HEK293 (cell line): ENCODE results near the gene SLC30A5.

ENCODE experiments used
- CTCF ChIA-PET: fragments of 350-600 bp; formaldehyde crosslinking; extraction: SDS; loops from one replicate; lab custom pipeline; 2021; ENCODE audit warnings: antibody characterized with exemption; lab: Yijun Ruan, JAX
- POLR2A ChIA-PET: fragments of 300-600 bp; formaldehyde crosslinking; extraction: SDS; loops from one replicate; lab custom pipeline; 2020; ENCODE audit warnings: antibody characterized with exemption, inconsistent platforms; lab: Yijun Ruan, JAX
- H3K27ac ChIP-seq: fragments of 200-500 bp; sonication (Bioruptor generic); 2 replicates; pipeline ENCODE4 v1.5.1; 2014; ENCODE audit warnings: low read depth, low read length, control low read depth, inconsistent platforms; ENCODE audit errors: extremely low read depth
- H3K36me3 ChIP-seq, 2 experiments: fragments of 200-500 bp in 1 of 2; sonication (Bioruptor generic) in 1 of 2; 1 replicate in 1 of 2; 2 replicates in 1 of 2; pipeline ENCODE4 v1.5.1; 2014 to 2017; ENCODE audit warnings: inconsistent platforms in 2 of 2, low read length in 2 of 2; ENCODE audit not compliant: control insufficient read depth in 2 of 2, insufficient read depth in 1 of 2
- H3K4me1 ChIP-seq: fragments of 200-500 bp; sonication (Bioruptor generic); 2 replicates; pipeline ENCODE4 v1.5.1; 2014; ENCODE audit warnings: mild to moderate bottlenecking, low read length, inconsistent platforms; ENCODE audit not compliant: control insufficient read depth, insufficient read depth
- H3K4me3 ChIP-seq: 2 replicates; pipeline ENCODE4 v1.5.1; 2011; ENCODE audit warnings: low read depth, mild to moderate bottlenecking, control low read depth, low read length, moderate library complexity
- H3K9me3 ChIP-seq: fragments of 200-500 bp; sonication (Bioruptor generic); 2 replicates; pipeline ENCODE4 v1.5.1; 2014; ENCODE audit warnings: low read depth, low read length, inconsistent platforms; ENCODE audit not compliant: control insufficient read depth, insufficient read depth
- BCL11A ChIP-seq: fragments of 450-650 bp; formaldehyde crosslinking; IDR thresholded peaks from 2 replicates; pipeline ENCODE4 v1.5.1; 2016; ENCODE audit warnings: low read depth, missing biosample characterization, missing genetic modification characterization
- CTCF ChIP-seq: fragments of 450-650 bp; formaldehyde crosslinking; IDR thresholded peaks from 2 replicates; pipeline ENCODE4 v1.5.1; 2016; ENCODE audit warnings: missing biosample characterization, missing genetic modification characterization
- GLI2 ChIP-seq: fragments of 450-650 bp; formaldehyde crosslinking; IDR thresholded peaks from 2 replicates; pipeline ENCODE4; 2017; ENCODE audit warnings: missing biosample characterization, missing genetic modification characterization, low read depth, borderline replicate concordance
- IKZF3 ChIP-seq: fragments of 450-650 bp; IDR thresholded peaks from 2 replicates; pipeline ENCODE4 v1.5.0; 2018; ENCODE audit warnings: missing biosample characterization, mild to moderate bottlenecking, missing genetic modification characterization, moderate library complexity
- INSM2 ChIP-seq: fragments of 450-650 bp; formaldehyde crosslinking; IDR thresholded peaks from 2 replicates; pipeline ENCODE4 v1.5.1; 2016; ENCODE audit warnings: missing biosample characterization, missing genetic modification characterization
- KLF17 ChIP-seq: fragments of 450-650 bp; formaldehyde crosslinking; IDR thresholded peaks from 2 replicates; pipeline ENCODE4 v1.5.1; 2016; ENCODE audit warnings: missing biosample characterization, missing genetic modification characterization
- PRDM6 ChIP-seq: fragments of 450-650 bp; formaldehyde crosslinking; IDR thresholded peaks from 2 replicates; pipeline ENCODE4 v1.5.1; 2017; ENCODE audit warnings: missing biosample characterization, missing genetic modification characterization
- SP2 ChIP-seq: fragments of 450-650 bp; formaldehyde crosslinking; IDR thresholded peaks from 2 replicates; pipeline ENCODE4 v1.5.1; 2016; ENCODE audit warnings: missing biosample characterization, missing genetic modification characterization
- SP3 ChIP-seq: fragments of 450-650 bp; formaldehyde crosslinking; IDR thresholded peaks from 2 replicates; pipeline ENCODE4 v1.5.1; 2016; ENCODE audit warnings: missing biosample characterization, missing genetic modification characterization
- YY2 ChIP-seq: fragments of 450-650 bp; formaldehyde crosslinking; IDR thresholded peaks from 2 replicates; pipeline ENCODE4 v1.5.1; 2016; ENCODE audit warnings: missing biosample characterization, missing genetic modification characterization
- ZBTB49 ChIP-seq: fragments of 450-650 bp; formaldehyde crosslinking; IDR thresholded peaks from 2 replicates; pipeline ENCODE4 v1.5.1; 2016; ENCODE audit warnings: missing biosample characterization, missing genetic modification characterization, low read depth
- ZEB2 ChIP-seq: fragments of 450-650 bp; formaldehyde crosslinking; IDR thresholded peaks from 2 replicates; pipeline ENCODE4 v1.5.1; 2016; ENCODE audit warnings: missing biosample characterization, missing genetic modification characterization
- ZNF2 ChIP-seq: fragments of 450-650 bp; formaldehyde crosslinking; IDR thresholded peaks from 2 replicates; pipeline ENCODE4 v1.5.1; 2016; ENCODE audit warnings: missing biosample characterization, missing genetic modification characterization
- ZNF24 ChIP-seq: fragments of 450-650 bp; formaldehyde crosslinking; IDR thresholded peaks from 2 replicates; pipeline ENCODE4 v1.5.1; 2016; ENCODE audit warnings: missing biosample characterization, missing genetic modification characterization
- ZNF558 ChIP-seq: fragments of 450-650 bp; formaldehyde crosslinking; IDR thresholded peaks from 2 replicates; pipeline ENCODE4 v1.5.1; 2016; ENCODE audit warnings: missing biosample characterization, missing genetic modification characterization
- ZNF561 ChIP-seq: fragments of 450-650 bp; IDR thresholded peaks from 2 replicates; pipeline ENCODE4 v1.5.1; 2018; ENCODE audit warnings: missing biosample characterization, missing genetic modification characterization, borderline replicate concordance
- ZNF596 ChIP-seq: fragments of 450-650 bp; IDR thresholded peaks from 2 replicates; pipeline ENCODE4 v1.5.0; 2018; ENCODE audit warnings: missing biosample characterization, mild to moderate bottlenecking, missing genetic modification characterization, moderate library complexity
- ZNF624 ChIP-seq: fragments of 450-650 bp; formaldehyde crosslinking; IDR thresholded peaks from 2 replicates; pipeline ENCODE4 v1.5.1; 2017; ENCODE audit warnings: missing biosample characterization, missing genetic modification characterization
- ZNF654 ChIP-seq: fragments of 450-650 bp; formaldehyde crosslinking; IDR thresholded peaks from 2 replicates; pipeline ENCODE4 v1.5.1; 2016; ENCODE audit warnings: low read depth, missing biosample characterization, missing genetic modification characterization
- TF ChIP-seq, protein P1 (sequence below): fragments of 450-650 bp; formaldehyde crosslinking; IDR thresholded peaks from 2 replicates; pipeline ENCODE4 v1.5.1; 2016; ENCODE audit warnings: missing biosample characterization, missing genetic modification characterization
- TF ChIP-seq, protein P2 (sequence below): fragments of 450-650 bp; formaldehyde crosslinking; IDR thresholded peaks from 2 replicates; pipeline ENCODE4 v1.5.1; 2016; ENCODE audit warnings: missing biosample characterization, missing genetic modification characterization
- TF ChIP-seq, protein P3 (sequence below): fragments of 450-650 bp; formaldehyde crosslinking; IDR thresholded peaks from 2 replicates; pipeline ENCODE4 v1.5.1; 2016; ENCODE audit warnings: missing biosample characterization, missing genetic modification characterization

The SLC30A5 gene

GRCh38 chr5:69083412-69083811, 10.4 kb upstream of the SLC30A5 start:
- ChIA-PET CTCF (interaction anchor here (0.7 to 3.9 kb wide), 8 partner anchors 10 to 264 kb away, joined by 3 to 36 read pairs (median 6); partner anchors contain the start of gene SLC30A5), POLR2A (interaction anchor here (2.1 kb wide), 1 partner anchor 11 kb away, joined by 13 read pairs; the partner anchor contains the start of gene SLC30A5)
- TF ChIP-seq IKZF3 (tag by site-specific recombination) (0 out of 2 replicates have a peak, but pooled peaks have one; percentile 31), ZNF654 (peak; percentile 62), SP3 (tag by site-specific recombination) (peak; percentile 59), INSM2 (tag by site-specific recombination) (no peak), CTCF (peak; percentile 39; the same call in 1 of the 2 replicates), ZNF561 (tag by site-specific recombination) (0 out of 2 replicates have a peak, but pooled peaks have one; percentile 36), SP2 (tag by site-specific recombination) (peak; percentile 41), KLF17 (no peak), ZNF624 (tag by site-specific recombination) (no peak), BCL11A (tag by site-specific recombination) (no peak), ZNF558 (no peak)
- TF ChIP-seq, protein P1, sequence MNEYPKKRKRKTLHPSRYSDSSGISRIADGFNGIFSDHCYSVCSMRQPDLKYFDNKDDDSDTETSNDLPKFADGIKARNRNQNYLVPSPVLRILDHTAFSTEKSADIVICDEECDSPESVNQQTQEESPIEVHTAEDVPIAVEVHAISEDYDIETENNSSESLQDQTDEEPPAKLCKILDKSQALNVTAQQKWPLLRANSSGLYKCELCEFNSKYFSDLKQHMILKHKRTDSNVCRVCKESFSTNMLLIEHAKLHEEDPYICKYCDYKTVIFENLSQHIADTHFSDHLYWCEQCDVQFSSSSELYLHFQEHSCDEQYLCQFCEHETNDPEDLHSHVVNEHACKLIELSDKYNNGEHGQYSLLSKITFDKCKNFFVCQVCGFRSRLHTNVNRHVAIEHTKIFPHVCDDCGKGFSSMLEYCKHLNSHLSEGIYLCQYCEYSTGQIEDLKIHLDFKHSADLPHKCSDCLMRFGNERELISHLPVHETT (tag by site-specific recombination) = no peak
- TF ChIP-seq, protein P2, sequence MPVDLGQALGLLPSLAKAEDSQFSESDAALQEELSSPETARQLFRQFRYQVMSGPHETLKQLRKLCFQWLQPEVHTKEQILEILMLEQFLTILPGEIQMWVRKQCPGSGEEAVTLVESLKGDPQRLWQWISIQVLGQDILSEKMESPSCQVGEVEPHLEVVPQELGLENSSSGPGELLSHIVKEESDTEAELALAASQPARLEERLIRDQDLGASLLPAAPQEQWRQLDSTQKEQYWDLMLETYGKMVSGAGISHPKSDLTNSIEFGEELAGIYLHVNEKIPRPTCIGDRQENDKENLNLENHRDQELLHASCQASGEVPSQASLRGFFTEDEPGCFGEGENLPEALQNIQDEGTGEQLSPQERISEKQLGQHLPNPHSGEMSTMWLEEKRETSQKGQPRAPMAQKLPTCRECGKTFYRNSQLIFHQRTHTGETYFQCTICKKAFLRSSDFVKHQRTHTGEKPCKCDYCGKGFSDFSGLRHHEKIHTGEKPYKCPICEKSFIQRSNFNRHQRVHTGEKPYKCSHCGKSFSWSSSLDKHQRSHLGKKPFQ (tag by site-specific recombination) = peak; percentile 92
- H3K36me3 ChIP-seq = no peaks in the 10 kb centered on the region
- no peaks in the 10 kb centered on the region for H3K9me3 ChIP-seq
- H3K4me3 ChIP-seq = no peak overlapping the region
- no peaks in the 10 kb centered on the region for H3K4me1 ChIP-seq
- no peak overlapping the region for H3K27ac ChIP-seq

GRCh38 chr5:69084195-69084594, 9.6 kb upstream of the SLC30A5 start:
- H3K27ac ChIP-seq = no peak overlapping the region
- ChIA-PET CTCF (interaction anchor here (0.6 to 3.9 kb wide), 9 partner anchors 9 to 263 kb away, joined by 3 to 36 read pairs (median 5); partner anchors contain the start of gene SLC30A5), POLR2A (interaction anchor here (2.1 kb wide), 1 partner anchor 10 kb away, joined by 13 read pairs; the partner anchor contains the start of gene SLC30A5)
- TF ChIP-seq ZNF2 (no peak), PRDM6 (tag by site-specific recombination) (no peak), GLI2 (tag by site-specific recombination) (no peak), ZBTB49 (tag by site-specific recombination) (no peak), ZNF596 (tag by site-specific recombination) (no peak), ZEB2 (no peak), YY2 (tag by site-specific recombination) (no peak), ZNF24 (tag by site-specific recombination) (no peak)
- TF ChIP-seq, protein P3, sequence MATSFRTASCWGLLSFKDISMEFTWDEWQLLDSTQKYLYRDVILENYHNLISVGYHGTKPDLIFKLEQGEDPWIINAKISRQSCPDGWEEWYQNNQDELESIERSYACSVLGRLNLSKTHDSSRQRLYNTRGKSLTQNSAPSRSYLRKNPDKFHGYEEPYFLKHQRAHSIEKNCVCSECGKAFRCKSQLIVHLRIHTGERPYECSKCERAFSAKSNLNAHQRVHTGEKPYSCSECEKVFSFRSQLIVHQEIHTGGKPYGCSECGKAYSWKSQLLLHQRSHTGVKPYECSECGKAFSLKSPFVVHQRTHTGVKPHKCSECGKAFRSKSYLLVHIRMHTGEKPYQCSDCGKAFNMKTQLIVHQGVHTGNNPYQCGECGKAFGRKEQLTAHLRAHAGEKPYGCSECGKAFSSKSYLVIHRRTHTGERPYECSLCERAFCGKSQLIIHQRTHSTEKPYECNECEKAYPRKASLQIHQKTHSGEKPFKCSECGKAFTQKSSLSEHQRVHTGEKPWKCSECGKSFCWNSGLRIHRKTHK = no peak

More at GRCh38 chr5:69084195-69084594, 9.6 kb upstream of the SLC30A5 start:
- no peaks in the 10 kb centered on the region for H3K36me3 ChIP-seq
- no peaks in the 10 kb centered on the region for H3K9me3 ChIP-seq
- H3K4me1 ChIP-seq = no peaks in the 10 kb centered on the region
- H3K4me3 ChIP-seq = no peak overlapping the region
